T-helper 2 cell (primary cell): ENCODE results near the gene TFEB.

Experiments used
- DNase-seq, 5 experiments: peaks; one replicate each; pipeline versions ENCODE4 v3.0.0 to v3.0.0-alpha.2; 2012 to 2022

TFEB gene

GRCh38 chr6:41689171-41690008 is 46.0 kb downstream of the TFEB start:
- no peak for DNase-seq

DNA sequence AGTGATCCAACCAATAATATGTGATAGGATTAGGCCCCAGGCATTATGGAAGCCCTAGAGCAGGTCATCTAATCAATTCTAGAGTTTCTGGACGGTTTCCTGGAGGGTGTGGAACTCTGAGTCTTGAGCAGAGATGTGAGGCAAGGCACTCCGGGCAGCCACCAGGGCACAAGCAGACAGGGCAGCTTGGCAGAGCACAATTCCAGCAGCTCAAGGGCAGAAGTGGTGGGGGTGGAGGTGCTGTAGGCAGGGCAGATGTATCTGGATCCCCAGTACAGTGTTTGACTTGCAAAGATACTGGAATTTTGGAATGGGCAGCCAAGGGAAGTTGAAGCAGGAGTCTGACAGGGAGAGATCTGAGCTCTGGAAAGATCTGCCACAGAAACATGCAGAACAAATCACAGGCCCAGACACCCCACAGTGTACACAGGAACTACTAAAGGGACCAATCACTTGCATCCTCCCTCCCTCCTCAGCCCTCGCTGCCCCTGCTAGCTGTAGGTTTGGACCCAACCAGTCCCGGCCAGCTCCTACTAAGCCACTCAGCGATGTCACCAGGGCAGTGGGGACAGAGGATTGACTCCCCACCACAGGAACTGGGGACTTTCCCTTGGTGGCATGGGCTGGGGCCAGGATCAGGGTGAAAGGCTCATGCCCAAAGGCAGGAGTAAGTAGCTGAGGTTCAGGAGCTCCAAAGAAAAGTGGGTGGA is 47.0 kb downstream of the TFEB start:
- DNase-seq, result no peak

- DNase-seq, result no peak
Measured at GRCh38 chr6:41687501-41688175, 47.8 kb downstream of the TFEB start.

GRCh38 chr6:41685641-41686380 is 49.6 kb downstream of the TFEB start:
- DNase-seq, result no peak

- no peak for DNase-seq
Measured at GRCh38 chr6:41684311-41685180, 50.9 kb downstream of the TFEB start.

GRCh38 chr6:41683523-41684310 is 51.7 kb downstream of the TFEB start:
- DNase-seq, result peak; percentile 44 to 81 (median 65)

GRCh38 chr6:41683273-41683522 is 52.2 kb downstream of the TFEB start:
- no peak for DNase-seq

GRCh38 chr6:41682497-41683272 is 52.7 kb downstream of the TFEB start:
- peak in 1 of 5 experiments; percentile 28 for DNase-seq

DNA sequence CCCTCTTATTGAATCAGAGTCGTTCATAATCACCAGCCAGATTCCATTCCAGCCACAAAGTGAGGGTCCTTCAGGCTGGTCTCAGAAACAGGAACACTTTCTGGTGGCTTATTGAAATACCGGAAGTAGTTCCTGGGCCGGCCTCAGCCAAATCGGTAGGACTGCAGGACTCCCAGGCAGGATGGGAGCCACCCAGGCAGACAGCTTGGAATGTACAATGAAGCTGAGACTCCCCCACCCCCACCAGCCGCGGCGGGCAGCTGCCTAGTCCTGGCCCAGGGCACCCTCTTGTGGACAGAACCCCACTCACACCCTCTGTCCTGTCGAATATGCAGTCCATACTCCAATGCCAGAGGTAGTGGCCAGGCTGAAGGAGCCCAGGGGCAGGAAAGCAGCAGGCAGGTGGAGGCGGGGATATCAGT is 53.3 kb downstream of the TFEB start:
- DNase-seq, result peak in 4 of 5 experiments; percentile 40 to 68 (median 52)

- DNase-seq, result no peak
Measured at GRCh38 chr6:41680182-41680965, 55.0 kb downstream of the TFEB start.

DNA sequence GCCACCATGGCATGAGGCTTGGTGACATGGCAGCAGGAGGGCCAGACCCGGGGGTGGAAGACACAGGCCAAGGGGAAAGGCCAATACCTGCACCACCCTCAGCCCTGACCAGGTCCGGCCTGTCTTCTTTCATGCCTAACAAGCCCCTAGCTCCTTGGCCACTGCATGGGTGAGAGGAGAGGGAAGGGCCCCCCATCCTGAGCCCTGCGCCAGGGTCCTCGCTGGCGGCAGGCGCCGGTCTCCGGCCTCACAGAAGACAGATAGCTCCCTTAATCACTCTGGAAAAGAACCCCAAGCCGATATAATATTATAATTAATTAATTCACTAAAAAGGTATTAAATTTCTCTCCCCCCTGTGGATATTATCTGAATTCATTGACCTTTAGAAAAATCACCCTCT is 55.7 kb downstream of the TFEB start:
- no peak for DNase-seq

DNA sequence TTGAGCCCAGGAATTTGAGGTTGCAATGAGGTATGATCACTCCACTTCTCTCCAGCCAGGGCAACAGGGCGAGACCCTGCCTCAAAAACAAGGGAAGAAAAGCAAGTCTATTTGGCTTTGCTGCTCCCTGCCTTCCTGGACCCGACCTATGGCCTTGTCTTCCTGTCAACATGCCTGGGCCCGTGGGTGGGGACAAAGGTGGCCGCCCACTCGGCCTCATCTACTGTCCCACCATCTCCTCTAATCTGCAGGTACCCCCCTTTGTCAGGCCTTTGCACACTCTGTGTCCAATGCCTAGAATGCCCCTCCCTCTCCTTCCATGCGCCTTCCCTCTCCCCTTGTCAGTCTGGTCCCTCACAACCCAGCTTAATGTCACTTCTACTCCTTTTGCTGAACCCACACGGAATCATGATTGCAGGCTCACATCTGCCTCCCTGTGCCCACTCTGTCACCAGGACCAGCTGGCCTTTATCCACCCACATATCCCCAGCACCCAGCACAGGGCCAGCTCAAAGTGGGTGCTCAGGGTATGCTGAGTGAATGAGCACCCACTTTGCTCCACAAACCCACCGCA is 56.8 kb downstream of the TFEB start:
- DNase-seq, result no peak

DNA sequence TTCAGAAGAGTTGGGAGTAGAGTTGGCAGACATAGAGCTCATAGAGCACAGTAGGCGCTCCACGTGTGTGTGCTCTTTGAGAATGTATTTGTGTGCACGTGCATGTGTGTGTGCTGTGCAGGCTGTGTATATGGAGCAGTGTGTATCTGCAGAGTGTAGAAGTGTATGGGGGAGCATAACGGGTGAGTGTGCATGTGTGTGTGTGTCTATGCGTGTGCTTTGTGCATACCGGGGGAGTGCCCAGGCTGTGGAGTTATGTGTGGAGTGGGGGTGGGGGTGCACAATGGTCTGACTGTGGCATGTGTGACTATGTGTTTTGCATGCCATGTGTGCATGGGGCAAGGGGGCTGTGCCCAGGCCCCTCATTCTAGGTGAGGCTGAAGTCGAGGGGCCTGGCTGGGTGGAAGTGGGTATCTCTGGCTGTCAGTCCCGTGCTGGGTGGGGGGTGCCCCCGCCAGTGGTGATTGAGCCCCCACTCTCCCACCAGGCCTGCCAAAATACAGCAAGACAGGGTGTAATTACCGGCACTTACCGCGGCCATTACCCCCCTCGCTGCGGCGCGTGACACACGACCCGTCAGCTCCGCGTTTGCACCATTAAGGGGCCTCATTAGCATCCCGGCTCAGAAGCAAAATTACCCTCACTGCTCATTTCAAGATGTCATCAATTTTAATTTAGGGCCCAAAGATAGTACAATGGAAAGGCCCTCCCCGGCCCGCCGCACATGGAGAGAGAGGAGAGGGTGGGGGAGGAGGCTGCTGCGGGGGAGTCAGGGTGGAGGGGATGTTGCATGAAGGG is 58.1 kb downstream of the TFEB start:
- DNase-seq, result no peak

- no peak for DNase-seq
Measured at GRCh38 chr6:41676431-41676830, 59.0 kb downstream of the TFEB start.

DNA sequence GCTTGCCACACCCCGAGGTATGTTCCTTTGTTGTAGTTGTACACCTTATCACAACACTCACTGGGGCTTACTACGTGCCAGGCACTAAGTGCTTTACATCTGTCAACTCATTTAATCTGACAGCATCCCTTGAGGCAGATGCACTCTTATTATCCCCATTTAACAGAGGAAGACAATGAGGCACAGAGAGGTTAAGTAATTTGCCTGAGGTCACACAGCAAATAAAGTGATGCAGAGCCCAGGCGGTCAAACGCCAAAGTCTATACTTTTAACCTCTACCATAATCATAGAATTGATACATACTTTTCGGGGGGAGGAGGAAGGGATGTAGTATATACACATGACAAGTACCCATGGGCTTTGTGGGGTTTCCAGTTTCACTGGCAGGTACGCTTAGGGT is 59.4 kb downstream of the TFEB start:
- DNase-seq, result no peak

GRCh38 chr6:41675176-41675775 is 60.1 kb downstream of the TFEB start:
- DNase-seq, result no peak

- no peak for DNase-seq
Measured at GRCh38 chr6:41674231-41675000, 61.0 kb downstream of the TFEB start.
